ENCODE data around the gene WWOX. TPM values are rescaled to one million over a fixed set of nuclear protein-coding genes. Genes with fewer than 3 reads are reported as not detected.

The WWOX gene
- total RNA-seq, 1 experiment from 2014 or later: 15.6 TPM

- Histone ChIP-seq H4K8ac (replicated peaks; ENCODE audit: insufficient read length, low read depth, low read length) (no peak overlapping the region), H2BK12ac (ENCODE audit: insufficient read length, low read depth, low read length) (no peak overlapping the region), H3K9ac (ENCODE audit: extremely low read depth, insufficient read length, low read length) (no peak overlapping the region), H3K4ac (ENCODE audit: low read depth, low read length) (no peak overlapping the region), H3K23ac (ENCODE audit: insufficient read length, low read depth, low read length) (no peak overlapping the region), H3K27me3 (ENCODE audit: insufficient read depth, low read length) (no peaks in the 10 kb centered on the region), H3K23me2 (ENCODE audit: insufficient read length, low read depth, low read length, poor library complexity, severe bottlenecking) (no peaks in the 10 kb centered on the region), H3K18ac (ENCODE audit: insufficient read length, low read depth, low read length) (no peak overlapping the region), H3K79me2 (ENCODE audit: insufficient read depth, low read length) (no peaks in the 10 kb centered on the region), H3T11ph (ENCODE audit: low read length) (no peak overlapping the region), H3K4me2 (ENCODE audit: insufficient read depth, insufficient read length, low read length) (no peak overlapping the region), H2BK15ac (ENCODE audit: low read depth, low read length) (no peak overlapping the region), H3K56ac (ENCODE audit: insufficient read length, low read depth, low read length) (no peak overlapping the region), H2AK5ac (ENCODE audit: insufficient read length, low read length) (no peak overlapping the region), H2BK120ac (ENCODE audit: low read depth, low read length, poor library complexity, severe bottlenecking) (no peak overlapping the region), H2AFZ (ENCODE audit: low read length) (no peak overlapping the region), H3K4me1 (ENCODE audit: insufficient read depth, low read length) (no peaks in the 10 kb centered on the region), H4K20me1 (ENCODE audit: control insufficient read depth, insufficient read depth, insufficient read length) (no peaks in the 10 kb centered on the region), H3K14ac (ENCODE audit: insufficient read depth, low read length) (no peak overlapping the region), H3K27ac (ENCODE audit: insufficient read length, low read depth, low read length) (no peak overlapping the region), H3K9me3 (ENCODE audit: control insufficient read depth, low read depth, low read length) (no peaks in the 10 kb centered on the region), H4K5ac (ENCODE audit: insufficient read length, low read depth, low read length) (no peak overlapping the region), H2BK5ac (ENCODE audit: insufficient read length, low read length) (no peak overlapping the region), H3K79me1 (ENCODE audit: insufficient read depth, low read depth, low read length, poor library complexity, severe bottlenecking) (no peaks in the 10 kb centered on the region), H4K91ac (ENCODE audit: insufficient read length, low read depth, low read length) (no peak overlapping the region), H2BK20ac (ENCODE audit: low read depth, low read length, poor library complexity, severe bottlenecking) (no peak overlapping the region)
- Mint-ChIP-seq H3K27me3 (ENCODE audit: low read depth) (no peaks in the 10 kb centered on the region), H3K27ac (no peak overlapping the region), H3K4me1 (peaks cover 13 to 19% of the 10 kb centered on the region in 2 experiments), H3K36me3 (ENCODE audit: insufficient read depth in 1 of 3, low read depth in 3 of 3) (no peaks in the 10 kb centered on the region), H3K9me3 (no peaks in the 10 kb centered on the region; a peak in 1 of 5 replicates), H3K4me3 (no peak overlapping the region)
- WGBS (ENCODE audit: extremely low coverage, insufficient read length, low lambda C conversion rate): no CpG with 5 or more reads among the region's 3 CpGs
- TF ChIP-seq, protein P1, sequence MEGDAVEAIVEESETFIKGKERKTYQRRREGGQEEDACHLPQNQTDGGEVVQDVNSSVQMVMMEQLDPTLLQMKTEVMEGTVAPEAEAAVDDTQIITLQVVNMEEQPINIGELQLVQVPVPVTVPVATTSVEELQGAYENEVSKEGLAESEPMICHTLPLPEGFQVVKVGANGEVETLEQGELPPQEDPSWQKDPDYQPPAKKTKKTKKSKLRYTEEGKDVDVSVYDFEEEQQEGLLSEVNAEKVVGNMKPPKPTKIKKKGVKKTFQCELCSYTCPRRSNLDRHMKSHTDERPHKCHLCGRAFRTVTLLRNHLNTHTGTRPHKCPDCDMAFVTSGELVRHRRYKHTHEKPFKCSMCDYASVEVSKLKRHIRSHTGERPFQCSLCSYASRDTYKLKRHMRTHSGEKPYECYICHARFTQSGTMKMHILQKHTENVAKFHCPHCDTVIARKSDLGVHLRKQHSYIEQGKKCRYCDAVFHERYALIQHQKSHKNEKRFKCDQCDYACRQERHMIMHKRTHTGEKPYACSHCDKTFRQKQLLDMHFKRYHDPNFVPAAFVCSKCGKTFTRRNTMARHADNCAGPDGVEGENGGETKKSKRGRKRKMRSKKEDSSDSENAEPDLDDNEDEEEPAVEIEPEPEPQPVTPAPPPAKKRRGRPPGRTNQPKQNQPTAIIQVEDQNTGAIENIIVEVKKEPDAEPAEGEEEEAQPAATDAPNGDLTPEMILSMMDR (conservative IDR thresholded peaks at IDR 0.05): no peak
- DNase-seq: no peak
Measured at GRCh38 chr16:78668393-78668792, 568.9 kb downstream of the WWOX start.
